ENCODE measurements around the gene DLGAP4.

Gene DLGAP4

DNA sequence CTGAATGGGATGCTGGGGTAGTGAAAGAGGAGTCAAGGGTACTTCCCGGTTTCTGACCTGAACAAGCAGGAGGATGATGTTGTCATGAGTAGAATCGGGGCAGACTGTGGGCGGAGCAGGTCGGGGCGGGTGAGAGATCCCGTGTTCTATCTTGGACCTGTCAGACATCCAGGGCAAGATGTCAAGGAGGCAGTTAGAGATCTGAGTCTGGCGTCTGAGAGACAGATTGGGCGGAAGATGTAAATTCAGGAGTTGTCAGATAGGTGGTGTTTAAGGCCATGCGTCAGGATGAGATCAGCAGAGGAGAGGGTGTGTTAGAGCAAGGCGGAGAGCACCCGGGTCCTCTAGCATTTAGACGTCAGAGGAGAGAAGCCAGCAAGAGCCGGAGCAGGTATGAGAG lies 115.5 kb downstream of the DLGAP4 start:
- DNase-seq = no peak

DNA sequence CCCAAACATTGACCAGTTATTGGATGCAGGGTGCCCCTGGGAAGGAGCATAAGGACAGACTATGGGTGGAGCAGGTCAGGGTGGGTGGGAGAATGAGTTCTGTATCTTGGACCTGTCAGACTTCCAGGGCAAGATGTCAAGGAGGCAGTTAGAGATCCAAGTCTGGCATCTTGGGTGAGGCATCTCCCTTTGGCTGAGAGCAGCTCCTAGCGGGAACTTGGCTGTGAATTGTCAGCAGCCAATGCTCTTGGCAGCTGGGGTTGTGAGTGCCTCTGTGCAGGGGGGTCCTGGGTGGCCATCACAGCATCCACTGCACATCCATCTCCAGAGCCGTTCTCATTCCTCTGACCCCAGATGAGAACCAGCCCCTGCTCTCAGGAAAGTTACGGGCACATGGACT lies 118.2 kb downstream of the DLGAP4 start:
- DNase-seq = no peak

DNA sequence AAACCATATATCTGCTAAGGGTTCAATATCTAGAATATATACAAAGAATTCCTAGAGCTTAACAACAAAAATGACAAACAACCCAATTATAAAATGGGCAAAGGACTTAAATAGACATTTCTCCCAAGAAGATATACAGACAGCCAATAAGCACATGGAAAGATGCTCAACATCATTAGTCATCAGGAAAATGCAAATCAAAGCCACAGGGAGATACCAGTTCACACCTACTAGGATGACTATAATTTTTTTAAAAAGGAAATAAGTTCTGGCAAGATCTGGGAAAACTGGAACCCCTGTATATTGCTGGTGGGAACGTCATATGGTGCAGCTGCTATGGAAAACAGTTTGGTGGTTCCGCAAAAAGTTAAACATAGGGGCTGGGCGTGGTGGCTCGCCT lies 119.0 kb downstream of the DLGAP4 start:
- DNase-seq = no peak

DNA sequence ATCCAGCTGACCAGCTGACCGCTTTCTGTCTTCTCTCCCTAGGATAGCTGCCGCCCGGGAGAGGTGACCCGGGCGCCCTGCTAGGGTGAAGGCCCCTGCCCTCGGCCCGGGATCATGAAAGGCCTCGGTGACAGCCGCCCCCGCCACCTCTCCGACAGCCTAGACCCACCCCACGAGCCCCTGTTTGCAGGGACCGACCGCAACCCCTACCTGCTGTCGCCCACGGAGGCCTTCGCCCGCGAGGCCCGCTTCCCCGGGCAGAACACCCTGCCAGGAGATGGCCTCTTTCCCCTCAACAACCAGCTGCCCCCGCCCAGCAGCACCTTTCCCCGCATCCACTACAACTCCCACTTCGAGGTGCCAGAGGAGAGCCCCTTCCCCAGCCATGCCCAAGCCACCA lies 125.5 kb downstream of the DLGAP4 start:
- no peak for DNase-seq

DNA sequence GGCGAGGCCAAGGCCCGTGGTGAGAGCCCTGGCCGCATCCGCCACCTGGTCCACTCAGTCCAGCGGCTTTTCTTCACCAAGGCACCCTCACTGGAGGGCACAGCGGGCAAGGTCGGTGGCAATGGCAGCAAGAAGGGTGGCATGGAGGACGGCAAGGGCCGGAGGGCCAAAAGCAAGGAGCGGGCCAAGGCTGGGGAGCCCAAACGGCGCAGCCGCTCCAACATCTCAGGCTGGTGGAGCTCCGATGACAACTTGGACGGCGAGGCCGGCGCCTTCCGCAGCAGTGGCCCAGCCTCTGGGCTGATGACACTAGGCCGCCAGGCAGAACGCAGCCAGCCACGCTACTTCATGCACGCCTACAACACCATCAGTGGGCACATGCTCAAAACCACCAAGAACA lies 126.0 kb downstream of the DLGAP4 start:
- no peak for DNase-seq

DNA sequence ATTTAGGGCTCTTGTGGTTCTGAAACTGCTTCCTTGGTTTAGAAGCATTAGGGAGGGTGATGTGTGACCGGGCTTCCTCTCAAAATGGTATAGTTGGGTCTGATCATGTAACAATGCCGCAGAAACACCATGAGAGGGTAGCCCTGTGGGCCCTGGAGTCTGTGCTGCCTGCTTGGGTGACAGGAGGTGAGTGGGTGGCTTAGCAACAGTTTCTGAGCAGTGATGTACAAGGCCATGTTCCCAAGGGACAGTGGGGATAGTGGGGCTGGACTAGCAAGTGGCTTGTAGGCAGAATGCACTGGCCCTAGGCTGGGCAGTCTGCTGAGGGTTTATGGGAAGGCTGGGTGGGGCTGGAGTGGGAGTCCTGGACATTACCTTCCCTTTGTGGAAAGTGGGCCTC lies 128.2 kb downstream of the DLGAP4 start:
- DNase-seq = no peak

DNA sequence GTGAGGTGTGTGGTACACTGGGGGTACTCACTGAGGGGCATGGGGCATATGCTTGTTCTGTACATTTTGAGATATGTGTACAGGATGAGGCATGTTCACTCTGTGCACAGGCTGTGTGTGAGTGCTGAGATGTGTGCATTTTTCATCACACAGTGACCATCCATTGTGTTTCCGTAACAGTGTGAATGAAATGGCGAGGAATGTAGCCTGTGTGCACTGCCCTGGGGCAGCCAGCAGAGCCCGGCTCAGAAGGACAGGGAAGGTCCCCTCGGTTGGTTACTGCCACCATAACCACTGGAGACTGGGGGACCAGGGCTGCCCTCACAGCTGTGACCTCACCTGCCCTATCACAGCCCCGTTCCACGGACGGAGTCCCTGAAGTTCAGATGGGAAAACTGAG lies 129.0 kb downstream of the DLGAP4 start:
- DNase-seq = no peak

DNA sequence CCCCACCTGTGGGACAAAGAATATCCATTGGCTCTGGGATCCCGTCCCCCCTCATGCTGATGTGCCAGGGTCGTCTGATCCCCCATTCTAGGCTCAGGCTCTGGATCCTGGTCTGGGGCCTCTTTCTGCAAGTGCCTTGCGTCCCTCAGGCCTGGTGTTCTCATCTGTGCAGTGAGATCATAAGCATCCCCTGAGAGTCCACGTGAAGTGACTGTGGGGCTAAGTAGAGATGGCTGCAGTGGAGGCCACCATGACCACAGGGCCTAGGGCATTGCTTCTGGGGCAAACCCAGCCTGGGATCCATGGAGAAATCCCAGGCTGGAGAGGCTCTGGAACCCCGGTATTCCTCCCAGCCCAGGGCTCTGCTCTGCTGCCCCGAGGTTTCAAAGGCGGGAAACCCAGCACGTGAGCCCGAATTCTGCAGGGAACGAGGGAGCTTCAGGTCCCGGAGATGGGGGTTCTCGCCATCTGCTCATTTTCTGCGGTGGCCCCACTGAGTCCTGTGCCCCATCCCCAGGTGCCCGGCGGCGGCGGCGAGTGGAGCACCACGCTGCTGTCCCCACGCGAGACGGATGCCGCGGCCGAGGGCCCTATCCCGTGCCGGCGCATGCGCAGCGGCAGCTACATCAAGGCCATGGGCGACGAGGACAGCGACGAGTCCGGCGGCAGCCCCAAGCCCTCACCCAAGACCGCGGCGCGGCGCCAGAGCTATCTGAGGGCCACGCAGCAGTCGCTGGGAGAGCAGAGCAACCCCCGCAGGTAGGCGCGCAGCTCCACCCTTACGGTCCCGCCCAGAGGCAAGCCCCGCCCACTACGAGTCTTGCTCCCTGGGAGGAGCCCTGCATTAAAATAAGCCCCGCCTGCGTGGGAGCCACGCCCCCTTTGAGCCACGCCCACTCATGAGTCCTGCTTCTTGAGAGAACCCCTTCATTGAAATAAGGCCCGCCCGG lies 129.7 kb downstream of the DLGAP4 start:
- peak; percentile 81 for DNase-seq

DNA sequence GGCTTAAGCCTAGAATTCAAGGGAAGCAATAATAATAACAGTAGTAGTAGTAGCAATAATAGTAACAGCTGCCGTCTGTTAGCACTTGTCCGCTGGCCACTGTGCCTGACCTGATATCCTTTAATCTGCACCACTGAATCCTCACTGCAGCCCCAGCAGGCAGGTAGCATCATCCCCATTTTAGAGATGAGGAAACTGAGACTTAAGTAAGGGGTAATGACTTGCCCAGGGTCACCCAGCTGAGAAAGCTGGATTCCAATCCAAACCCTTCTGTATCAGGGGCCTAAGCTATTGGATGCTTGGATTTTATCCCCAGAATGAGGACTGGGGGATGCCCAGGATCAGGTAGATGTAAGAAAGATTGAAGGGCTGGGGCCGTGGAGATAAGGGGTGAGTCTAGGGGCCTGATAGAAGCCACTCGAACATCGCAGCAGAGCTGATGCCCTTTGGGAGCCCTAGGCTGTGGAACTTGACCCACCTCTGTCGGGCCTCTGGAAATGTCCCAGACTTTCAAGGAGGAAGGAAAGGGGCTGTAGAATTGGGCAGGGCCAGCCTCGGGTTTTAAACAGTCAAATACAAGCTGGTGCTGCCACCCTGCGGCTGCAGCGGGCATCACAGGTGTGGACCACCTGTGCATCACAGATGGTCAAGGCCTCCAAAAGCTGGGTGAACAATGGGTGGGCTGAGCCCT lies 133.0 kb downstream of the DLGAP4 start:
- peak; percentile 71 for DNase-seq

DNA sequence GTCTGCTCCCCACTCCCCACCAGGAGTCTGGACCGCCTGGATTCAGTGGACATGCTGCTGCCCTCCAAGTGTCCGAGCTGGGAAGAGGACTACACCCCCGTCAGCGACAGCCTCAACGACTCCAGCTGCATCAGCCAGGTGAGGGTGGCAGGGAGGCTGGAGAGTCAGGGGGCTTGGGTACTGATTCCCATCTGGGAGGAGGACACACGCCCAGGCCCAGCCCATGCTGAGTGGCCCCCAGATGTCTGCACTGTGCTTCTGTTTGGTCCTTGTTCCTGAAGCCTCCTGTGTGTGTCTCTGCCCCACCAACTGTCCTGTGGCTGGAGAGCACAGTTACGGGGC lies 133.6 kb downstream of the DLGAP4 start:
- no peak for DNase-seq

DNA sequence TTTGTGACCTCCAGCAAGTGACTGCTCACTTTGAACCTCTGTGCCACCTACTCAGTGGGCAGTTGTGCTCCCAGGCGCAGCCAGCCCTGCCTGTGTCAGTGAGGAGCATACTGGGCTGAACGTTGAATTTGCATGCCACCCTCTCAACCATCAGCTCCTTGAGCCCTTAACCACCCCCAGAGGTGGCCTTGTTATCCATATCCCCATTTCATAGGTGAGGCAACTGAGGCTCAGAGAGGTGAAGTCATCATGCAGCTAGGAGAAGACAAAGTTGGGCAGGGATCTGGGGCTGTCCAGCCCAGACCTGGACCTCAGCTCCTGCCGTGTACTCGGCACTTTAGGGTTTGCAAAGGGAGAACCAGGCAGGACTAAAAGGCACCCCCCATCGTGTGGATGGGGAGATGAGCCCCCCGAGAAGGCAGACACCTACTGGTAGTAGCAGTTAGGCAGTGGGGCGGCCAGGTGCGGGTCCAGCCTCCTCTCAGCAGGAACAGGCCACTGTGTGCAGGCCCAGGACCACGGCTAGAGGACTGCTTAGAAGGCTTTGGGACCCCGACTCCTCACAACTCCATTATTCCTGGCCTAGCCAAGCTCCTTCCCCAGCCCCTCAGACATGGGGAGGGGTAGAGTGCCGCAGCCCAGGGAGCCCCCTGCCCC lies 134.4 kb downstream of the DLGAP4 start:
- DNase-seq = no peak

DNA sequence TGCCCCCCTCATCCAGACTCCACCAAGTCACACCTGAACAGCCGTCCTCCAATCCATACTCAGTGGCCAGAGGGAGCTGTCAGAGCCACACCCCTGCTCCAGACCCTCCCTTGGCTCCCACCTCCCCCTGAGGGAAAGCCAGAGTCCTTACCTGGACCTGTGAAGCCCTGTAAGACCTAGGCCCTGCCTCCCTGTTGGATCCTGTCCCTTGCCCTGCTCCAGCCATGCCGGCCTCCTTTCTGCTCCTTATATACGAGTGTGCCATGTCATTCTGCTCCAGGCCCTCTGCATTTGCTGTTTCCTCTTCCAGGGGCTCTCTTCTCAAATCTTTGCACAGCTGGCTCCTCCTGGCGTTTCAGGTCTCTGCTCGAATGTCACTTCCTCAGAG lies 134.9 kb downstream of the DLGAP4 start:
- DNase-seq = peak; percentile 49

DNA sequence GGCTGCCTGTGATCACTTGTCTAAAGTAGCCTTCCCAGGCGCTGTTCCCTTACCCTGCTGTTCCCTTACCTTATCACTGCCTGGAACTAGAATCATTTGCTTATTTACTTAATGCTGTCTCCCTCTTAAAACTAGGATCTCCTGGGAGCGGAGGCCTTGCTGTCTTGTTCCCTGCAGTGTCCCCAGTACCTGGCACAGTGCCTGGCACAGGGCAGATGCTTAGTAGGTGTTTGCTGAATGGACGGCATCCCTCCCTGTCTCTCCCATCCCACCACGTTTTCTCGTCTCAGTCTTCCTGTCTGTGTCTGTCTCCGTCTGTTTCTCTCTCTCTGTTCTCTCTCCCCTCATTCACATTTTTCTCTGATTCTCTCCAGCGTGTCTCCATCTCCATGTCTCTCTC lies 135.3 kb downstream of the DLGAP4 start:
- DNase-seq = no peak

DNA sequence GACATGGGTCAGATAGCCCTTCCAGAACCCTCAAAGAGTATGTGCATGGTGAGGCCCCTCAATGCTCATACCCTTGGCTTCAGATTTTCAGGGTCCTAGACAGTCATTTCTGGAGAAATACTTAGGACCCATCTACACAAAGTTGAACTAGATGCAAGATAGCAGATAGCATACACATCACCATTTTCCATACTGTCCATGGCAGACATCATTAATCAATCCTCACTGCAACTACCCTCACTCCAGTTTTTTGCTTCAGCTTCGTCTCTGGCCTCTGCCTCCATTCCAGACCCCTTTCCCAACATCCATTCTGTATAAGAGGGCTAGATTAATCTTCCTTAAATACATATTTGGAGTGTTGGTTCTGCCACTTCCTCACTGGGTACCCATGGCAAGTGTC lies 139.7 kb downstream of the DLGAP4 start:
- no peak for DNase-seq

DNA sequence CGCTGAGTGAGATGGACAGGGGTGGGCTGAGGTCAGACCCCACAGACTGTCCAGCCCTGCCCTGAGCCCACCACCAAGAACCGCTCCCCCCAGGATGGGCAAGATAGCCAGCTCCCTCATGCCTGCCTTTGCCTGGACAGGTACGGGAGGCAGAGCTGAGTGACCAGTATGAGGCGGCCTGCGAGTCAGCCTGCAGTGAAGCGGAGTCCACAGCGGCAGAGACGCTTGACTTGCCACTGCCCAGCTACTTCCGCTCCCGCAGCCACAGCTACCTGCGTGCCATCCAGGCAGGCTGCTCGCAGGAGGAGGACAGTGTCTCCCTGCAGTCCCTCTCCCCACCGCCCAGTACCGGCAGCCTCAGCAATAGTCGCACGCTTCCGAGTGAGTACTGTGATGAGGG lies 140.4 kb downstream of the DLGAP4 start:
- DNase-seq = no peak

DNA sequence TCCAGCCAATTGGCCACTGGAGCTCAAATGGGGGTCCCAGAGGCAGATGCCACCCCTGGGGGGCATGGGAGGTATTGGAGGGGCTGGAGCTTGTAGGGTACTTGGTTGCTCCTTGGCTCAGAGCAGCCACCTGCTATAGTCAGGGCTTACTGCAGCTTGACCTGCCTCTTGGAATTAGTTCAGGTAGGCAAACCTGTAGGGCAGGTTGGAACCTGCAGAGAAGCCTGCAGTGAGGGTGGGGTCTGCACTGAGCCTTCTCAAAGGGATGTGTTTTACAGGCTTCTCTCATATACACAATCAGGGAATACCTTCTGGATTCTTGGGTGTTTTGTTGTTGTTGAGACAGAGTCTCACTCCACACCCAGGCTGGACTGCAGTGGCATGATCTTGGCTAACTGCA lies 141.0 kb downstream of the DLGAP4 start:
- DNase-seq = no peak

DNA sequence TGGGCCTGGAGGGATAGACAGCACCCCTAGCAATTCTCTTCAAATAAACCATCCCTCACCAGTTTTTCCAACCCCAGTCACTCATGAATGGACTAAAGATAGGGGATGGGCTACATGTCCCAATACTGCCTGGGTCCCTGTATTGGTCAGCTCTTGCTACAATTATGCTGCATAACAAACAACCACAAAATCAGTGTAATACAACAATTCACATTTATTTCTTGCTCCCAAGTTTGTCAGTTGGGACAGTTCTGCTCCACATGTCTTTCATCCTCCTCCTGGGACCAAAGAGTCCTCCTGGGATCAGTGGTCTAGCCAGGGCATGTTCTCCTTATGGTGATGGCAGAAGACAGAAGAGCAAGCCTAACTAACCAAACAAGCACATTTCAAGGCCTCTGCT lies 143.5 kb downstream of the DLGAP4 start:
- no peak for DNase-seq

DNA sequence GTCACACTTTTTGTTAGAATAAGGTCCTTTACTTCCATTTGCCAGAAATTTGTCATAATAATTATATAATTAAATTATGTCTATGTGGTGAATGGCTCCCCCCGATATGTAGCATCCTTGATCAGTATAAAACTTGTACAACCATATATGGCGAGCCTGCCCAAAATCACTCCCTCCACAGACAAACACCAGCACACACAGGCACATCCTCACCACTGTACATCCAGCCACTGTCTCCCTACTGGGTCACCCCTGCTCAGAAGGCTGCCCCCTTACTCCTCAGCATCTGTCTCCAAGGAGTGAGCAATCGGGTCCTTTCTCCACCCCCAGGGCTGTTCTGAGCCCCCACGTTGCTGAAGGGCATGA lies 148.2 kb downstream of the DLGAP4 start:
- no peak for DNase-seq

DNA sequence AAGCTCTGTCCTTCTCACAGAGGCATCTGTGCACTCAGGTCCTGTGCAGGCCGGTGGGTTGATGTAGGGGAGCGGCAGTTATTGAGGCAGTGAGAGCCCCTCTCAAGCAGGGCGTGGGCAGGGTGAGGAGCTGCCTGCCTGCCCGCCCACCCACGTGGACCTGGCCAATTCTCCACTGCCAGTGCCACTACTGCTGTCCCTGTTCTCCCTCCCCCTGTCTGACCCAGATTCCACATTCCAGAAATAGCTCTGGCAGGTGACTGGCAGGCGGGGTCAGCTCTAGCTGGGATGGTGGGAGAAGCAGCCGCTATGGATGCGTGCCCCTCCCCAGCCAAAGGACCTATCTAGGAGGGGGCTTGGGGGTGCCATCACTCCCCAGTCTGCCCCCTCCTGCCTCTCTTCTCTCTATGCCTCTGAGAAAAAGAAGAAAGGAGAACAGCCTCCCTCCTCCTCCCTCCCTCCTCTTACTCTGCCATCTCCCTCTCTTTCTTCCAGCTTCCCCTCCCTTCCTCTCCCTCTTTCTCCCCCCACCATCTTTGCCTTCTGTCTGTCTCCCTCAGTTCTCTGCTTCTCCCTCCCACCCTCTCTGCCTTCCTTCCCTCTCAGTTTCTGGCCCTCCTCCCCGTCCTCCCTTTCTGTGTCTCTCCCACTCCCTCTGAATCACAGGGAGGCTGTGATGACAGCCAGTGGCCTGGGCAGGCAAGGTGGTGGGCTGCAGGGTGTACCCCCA lies 148.7 kb downstream of the DLGAP4 start:
- no peak for DNase-seq

DNA sequence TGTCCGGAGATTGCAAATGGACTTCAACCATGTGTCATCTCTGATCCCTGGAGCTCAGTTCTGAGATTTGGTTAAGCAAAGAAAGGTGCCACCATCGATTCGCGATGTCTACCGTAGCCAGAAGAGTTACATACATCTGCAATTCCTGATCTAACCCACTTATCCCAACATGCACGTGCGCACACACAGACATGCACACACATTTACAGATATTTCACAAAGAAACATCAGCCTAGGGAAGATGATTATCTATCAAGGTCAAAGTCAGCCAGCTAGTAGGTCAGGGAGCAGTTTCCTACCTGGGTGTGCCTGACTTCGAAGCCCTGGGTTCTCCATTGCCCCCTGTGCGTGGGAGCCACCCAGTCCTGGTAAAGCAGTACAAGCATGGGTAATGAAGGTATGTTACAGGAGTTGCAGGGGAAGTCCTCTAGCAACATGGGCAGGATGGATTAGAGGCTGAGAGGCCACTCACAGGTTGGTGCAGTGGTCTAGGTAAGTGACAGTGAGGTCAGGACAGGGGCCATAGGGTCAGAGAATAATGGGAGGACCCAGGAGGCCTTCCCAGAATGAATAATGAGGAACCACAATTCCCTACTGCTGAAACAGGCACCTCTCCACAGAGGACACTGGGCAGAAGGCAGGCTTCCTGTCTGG lies 150.0 kb downstream of the DLGAP4 start:
- DNase-seq = no peak

DNA sequence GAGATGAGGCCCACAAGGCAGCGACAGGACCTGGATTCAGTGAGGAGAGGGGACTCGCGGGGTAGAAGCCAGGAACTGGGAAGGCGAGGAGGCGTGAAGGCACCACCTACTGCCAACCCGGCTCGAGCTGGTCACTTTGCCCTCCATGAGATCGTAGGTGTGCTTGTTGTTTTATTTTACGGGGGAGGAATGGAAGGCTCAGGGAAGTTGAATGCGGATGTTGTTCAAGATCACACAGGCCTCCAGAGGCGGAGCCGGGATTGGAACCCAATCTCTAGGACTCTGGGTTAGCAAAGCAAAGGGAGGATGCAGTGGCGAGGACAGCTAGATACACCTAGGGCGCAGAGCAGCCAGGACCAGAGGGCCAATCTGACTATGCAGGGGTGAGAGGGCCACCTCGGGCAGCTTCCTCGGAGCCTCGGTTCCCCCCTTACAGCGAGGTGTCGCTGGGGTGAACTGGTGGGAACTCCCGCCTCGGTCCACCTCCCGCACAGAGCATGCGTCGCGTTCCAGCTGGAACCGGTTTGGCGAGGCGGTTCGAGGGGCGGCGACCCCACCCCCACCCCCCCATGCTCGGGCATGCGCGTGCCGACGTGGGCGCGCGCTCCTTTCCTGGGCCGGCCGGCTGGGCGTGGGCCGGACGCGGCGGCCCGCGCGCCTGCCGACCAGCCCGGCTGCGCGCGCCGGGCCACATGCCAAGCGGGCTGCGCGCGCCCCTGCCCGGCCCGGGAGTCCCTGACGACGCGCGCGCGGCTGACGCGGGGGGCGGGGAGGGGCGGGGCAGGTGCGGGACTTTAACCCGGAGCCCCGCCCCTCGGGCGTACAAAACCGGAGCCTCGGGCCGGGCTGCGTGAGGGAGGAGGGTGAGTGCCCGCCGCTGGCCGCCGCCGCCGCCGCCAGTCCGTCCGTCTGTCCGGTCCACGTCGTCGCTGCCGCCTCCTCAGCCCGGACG lies 154.8 kb downstream of the DLGAP4 start:
- DNase-seq = peak; percentile 93
